ENCODE data around the gene TPH2. TPM values are rescaled to one million over a fixed set of nuclear protein-coding genes. Genes with fewer than 3 reads are reported as not detected.

TPH2 gene
- total RNA-seq, 1 experiment from 2014 or later = 0.66 TPM

DNA sequence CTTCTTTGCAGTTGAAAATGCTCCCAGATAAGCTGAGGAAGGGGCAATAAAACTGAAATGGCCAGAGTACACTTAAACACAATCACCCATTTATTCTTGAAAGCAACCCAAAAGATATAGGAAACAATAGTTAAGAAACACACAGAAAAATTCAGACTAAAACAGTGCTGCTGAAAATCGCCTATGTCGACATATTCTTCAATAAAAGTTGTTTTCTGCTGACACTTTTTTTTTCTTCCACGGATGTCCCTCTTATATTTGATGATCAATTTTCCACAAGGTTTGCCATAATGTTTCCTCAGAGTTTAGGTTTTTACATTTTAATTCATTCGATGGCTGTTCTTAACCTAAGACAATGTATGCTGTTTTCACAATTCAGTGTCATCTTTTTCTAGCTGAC is 74.2 kb downstream of the TPH2 start:
- TF ChIP-seq, protein P1, sequence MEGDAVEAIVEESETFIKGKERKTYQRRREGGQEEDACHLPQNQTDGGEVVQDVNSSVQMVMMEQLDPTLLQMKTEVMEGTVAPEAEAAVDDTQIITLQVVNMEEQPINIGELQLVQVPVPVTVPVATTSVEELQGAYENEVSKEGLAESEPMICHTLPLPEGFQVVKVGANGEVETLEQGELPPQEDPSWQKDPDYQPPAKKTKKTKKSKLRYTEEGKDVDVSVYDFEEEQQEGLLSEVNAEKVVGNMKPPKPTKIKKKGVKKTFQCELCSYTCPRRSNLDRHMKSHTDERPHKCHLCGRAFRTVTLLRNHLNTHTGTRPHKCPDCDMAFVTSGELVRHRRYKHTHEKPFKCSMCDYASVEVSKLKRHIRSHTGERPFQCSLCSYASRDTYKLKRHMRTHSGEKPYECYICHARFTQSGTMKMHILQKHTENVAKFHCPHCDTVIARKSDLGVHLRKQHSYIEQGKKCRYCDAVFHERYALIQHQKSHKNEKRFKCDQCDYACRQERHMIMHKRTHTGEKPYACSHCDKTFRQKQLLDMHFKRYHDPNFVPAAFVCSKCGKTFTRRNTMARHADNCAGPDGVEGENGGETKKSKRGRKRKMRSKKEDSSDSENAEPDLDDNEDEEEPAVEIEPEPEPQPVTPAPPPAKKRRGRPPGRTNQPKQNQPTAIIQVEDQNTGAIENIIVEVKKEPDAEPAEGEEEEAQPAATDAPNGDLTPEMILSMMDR (conservative IDR thresholded peaks at IDR 0.05) = no peak
- no peak overlapping the region for H3K4me3 Mint-ChIP-seq

More for the DNA sequence above, 74.2 kb downstream of the TPH2 start:
- no peak overlapping the region for H3T11ph ChIP-seq (ENCODE audit: low read length)
- no peak overlapping the region for H3K27ac ChIP-seq (ENCODE audit: insufficient read length, low read depth, low read length)
- no peaks in the 10 kb centered on the region for H3K36me3 Mint-ChIP-seq (ENCODE audit: insufficient read depth in 1 of 3, low read depth in 3 of 3)
- H2AK5ac ChIP-seq (ENCODE audit: insufficient read length, low read length) = no peak overlapping the region
- H2BK120ac ChIP-seq (ENCODE audit: low read depth, low read length, poor library complexity, severe bottlenecking) = no peak overlapping the region
- no peak overlapping the region for H3K56ac ChIP-seq (ENCODE audit: insufficient read length, low read depth, low read length)
- H4K91ac ChIP-seq (ENCODE audit: insufficient read length, low read depth, low read length) = no peak overlapping the region
- no peak overlapping the region for H4K5ac ChIP-seq (ENCODE audit: insufficient read length, low read depth, low read length)
- no peak overlapping the region for H2BK5ac ChIP-seq (ENCODE audit: insufficient read length, low read length)
- no peak overlapping the region for H2BK12ac ChIP-seq (ENCODE audit: insufficient read length, low read depth, low read length)
- H3K27me3 Mint-ChIP-seq (ENCODE audit: low read depth) = no peaks in the 10 kb centered on the region
- no peak overlapping the region for H3K23ac ChIP-seq (ENCODE audit: insufficient read length, low read depth, low read length)
- H3K9me3 ChIP-seq (ENCODE audit: control insufficient read depth, low read depth, low read length) = no peaks in the 10 kb centered on the region
- no peak overlapping the region for H3K4me2 ChIP-seq (ENCODE audit: insufficient read depth, insufficient read length, low read length)
- H2BK20ac ChIP-seq (ENCODE audit: low read depth, low read length, poor library complexity, severe bottlenecking) = no peak overlapping the region
- H3K27me3 ChIP-seq (ENCODE audit: insufficient read depth, low read length) = no peaks in the 10 kb centered on the region
- WGBS (ENCODE audit: extremely low coverage, insufficient read length, low lambda C conversion rate) = no CpG with 5 or more reads among the region's 4 CpGs
- H3K18ac ChIP-seq (ENCODE audit: insufficient read length, low read depth, low read length) = no peak overlapping the region
- no peak for DNase-seq
- no peaks in the 10 kb centered on the region for H3K4me1 ChIP-seq (ENCODE audit: insufficient read depth, low read length)
- no peak overlapping the region for H3K14ac ChIP-seq (ENCODE audit: insufficient read depth, low read length)
- H3K9me3 Mint-ChIP-seq = no peaks in the 10 kb centered on the region
- H3K9ac ChIP-seq (ENCODE audit: extremely low read depth, insufficient read length, low read length) = no peak overlapping the region
- H3K27ac Mint-ChIP-seq = no peak overlapping the region
- peaks cover 3 to 11% of the 10 kb centered on the region in 2 experiments; a peak in 3 of 4 replicates for H3K4me1 Mint-ChIP-seq
- H3K79me1 ChIP-seq (ENCODE audit: insufficient read depth, low read depth, low read length, poor library complexity, severe bottlenecking) = no peaks in the 10 kb centered on the region
- no peaks in the 10 kb centered on the region for H4K20me1 ChIP-seq (ENCODE audit: control insufficient read depth, insufficient read depth, insufficient read length)
- H2AFZ ChIP-seq (ENCODE audit: low read length) = no peak overlapping the region
- H3K23me2 ChIP-seq (ENCODE audit: insufficient read length, low read depth, low read length, poor library complexity, severe bottlenecking) = no peaks in the 10 kb centered on the region
- no peak overlapping the region for H4K8ac ChIP-seq (replicated peaks; ENCODE audit: insufficient read length, low read depth, low read length)
- H3K4ac ChIP-seq (ENCODE audit: low read depth, low read length) = no peak overlapping the region
- no peaks in the 10 kb centered on the region for H3K79me2 ChIP-seq (ENCODE audit: insufficient read depth, low read length)
- no peak overlapping the region for H2BK15ac ChIP-seq (ENCODE audit: low read depth, low read length)

All from H9 (cell line).